Smooth muscle cell (in vitro differentiated cells): ENCODE data around the gene ADAMTS17. TPM values are rescaled to one million over a fixed set of nuclear protein-coding genes. Genes with fewer than 3 reads are reported as not detected.

Experiments
- DNase-seq: peaks from one replicate; lab custom pipeline; 2025; ENCODE audit not compliant: unreplicated experiment; lab: John Stamatoyannopoulos, UW
- H2AFZ ChIP-seq: fragments of 200-600 bp; sonication (generic); 2 replicates; pipeline ENCODE4 v1.6.0; 2016; ENCODE audit warnings: antibody characterized with exemption, low read depth, mild to moderate bottlenecking
- H3F3A ChIP-seq: fragments of 200-600 bp; sonication (generic); 2 replicates; pipeline ENCODE4 v1.6.0; 2017; ENCODE audit warnings: antibody characterized with exemption, low read depth
- H3K27ac ChIP-seq: fragments of 200-600 bp; sonication (generic); 2 replicates; pipeline ENCODE4 v1.5.1; 2016; ENCODE audit warnings: low read depth, mild to moderate bottlenecking
- H3K27me3 ChIP-seq: fragments of 200-600 bp; sonication (generic); 2 replicates; pipeline ENCODE4 v1.6.1; 2016; ENCODE audit warnings: low read depth, mild to moderate bottlenecking
- H3K36me3 ChIP-seq: fragments of 200-600 bp; sonication (generic); 2 replicates; pipeline ENCODE4 v1.5.1; 2016; ENCODE audit warnings: low read depth
- H3K4me1 ChIP-seq: fragments of 200-600 bp; sonication (generic); 2 replicates; pipeline ENCODE4 v1.5.1; 2016; ENCODE audit warnings: low read depth
- H3K4me2 ChIP-seq: fragments of 200-600 bp; sonication (generic); 2 replicates; pipeline ENCODE4 v1.6.0; 2016; ENCODE audit warnings: mild to moderate bottlenecking
- H3K4me3 ChIP-seq: fragments of 200-600 bp; sonication (generic); 2 replicates; pipeline ENCODE4 v1.5.1; 2016; ENCODE audit warnings: mild to moderate bottlenecking
- H3K79me2 ChIP-seq: fragments of 200-600 bp; sonication (generic); 2 replicates; pipeline ENCODE4 v1.6.0; 2016; ENCODE audit warnings: low read depth, mild to moderate bottlenecking
- H3K9ac ChIP-seq: fragments of 200-600 bp; sonication (generic); 2 replicates; pipeline ENCODE4 v1.6.0; 2016; ENCODE audit warnings: low read depth
- H3K9me3 ChIP-seq: fragments of 200-600 bp; sonication (generic); replicated peaks from 2 replicates; pipeline ENCODE4 v1.5.1; 2016; ENCODE audit warnings: low read depth
- H4K20me1 ChIP-seq: fragments of 200-600 bp; sonication (generic); 2 replicates; pipeline ENCODE4 v1.6.0; 2016; ENCODE audit warnings: low read depth
- WGBS: methylation state at CpG from one replicate; pipeline ENCODE4 v1.1.7; 2016; ENCODE audit warnings: low lambda C conversion rate; 5-methylcytosine and 5-hydroxymethylcytosine counted together
- polyA plus RNA-seq: library from polyadenylated mRNA; unstranded; fragments of >200 nt; fragmentation: Nextera tagmentation; extraction: Ambion mirVana; gene quantifications from 2 replicates; pipeline ENCODE4 v1.2.1, GENCODE V29; 2016
- total RNA-seq: library from RNA; depleted of rRNA; stranded (reverse); fragments of >200 nt; gene quantifications from 2 replicates; pipeline ENCODE4 v1.2.3, GENCODE V29; 2014
- TF ChIP-seq, protein P1 (sequence below): fragments of 200-600 bp; sonication (generic); IDR thresholded peaks from 2 replicates; pipeline ENCODE4 v1.5.1; 2017; ENCODE audit warnings: borderline replicate concordance, mild to moderate bottlenecking, antibody characterized with exemption; ENCODE audit not compliant: insufficient read depth, poor library complexity, severe bottlenecking

Gene ADAMTS17
- total and polyA plus RNA-seq, 2 experiments from 2014 or later, result 0.63 to 3.1 TPM

DNA sequence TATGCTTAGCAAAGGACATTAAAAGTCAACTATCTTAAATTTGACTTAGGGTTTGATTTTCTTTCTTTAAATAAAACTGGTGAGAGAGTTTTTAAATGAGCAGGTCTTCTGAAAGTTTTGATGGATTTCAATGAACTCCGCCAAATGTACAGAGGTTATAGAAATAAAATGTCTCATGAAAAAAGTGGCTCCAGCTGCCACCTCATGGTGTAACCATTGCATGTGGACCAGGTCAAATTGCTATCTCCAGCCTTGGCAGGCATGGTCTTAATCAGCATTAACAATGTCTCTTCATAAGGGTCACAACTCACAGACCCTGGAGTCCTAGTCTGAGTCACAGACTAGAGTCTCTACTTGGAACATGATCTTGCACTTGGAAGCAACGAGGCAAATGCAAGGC is 182.3 kb downstream of the ADAMTS17 start:
- no peak for DNase-seq

GRCh38 chr15:100158356-100158755 is 183.4 kb downstream of the ADAMTS17 start:
- Histone ChIP-seq H3K4me1 (peaks cover 5% of the 10 kb centered on the region), H3K79me2 (no peaks in the 10 kb centered on the region), H2AFZ (no peak overlapping the region), H3F3A (no peaks in the 10 kb centered on the region), H4K20me1 (no peaks in the 10 kb centered on the region), H3K4me3 (no peak overlapping the region), H3K27me3 (no peaks in the 10 kb centered on the region), H3K27ac (no peak overlapping the region), H3K36me3 (no peaks in the 10 kb centered on the region), H3K4me2 (no peak overlapping the region), H3K9me3 (no peaks in the 10 kb centered on the region), H3K9ac (no peak overlapping the region)
- 75% methylated on average over 4 of the region's 4 CpGs for WGBS
- DNase-seq, result no peak
- TF ChIP-seq, protein P1, sequence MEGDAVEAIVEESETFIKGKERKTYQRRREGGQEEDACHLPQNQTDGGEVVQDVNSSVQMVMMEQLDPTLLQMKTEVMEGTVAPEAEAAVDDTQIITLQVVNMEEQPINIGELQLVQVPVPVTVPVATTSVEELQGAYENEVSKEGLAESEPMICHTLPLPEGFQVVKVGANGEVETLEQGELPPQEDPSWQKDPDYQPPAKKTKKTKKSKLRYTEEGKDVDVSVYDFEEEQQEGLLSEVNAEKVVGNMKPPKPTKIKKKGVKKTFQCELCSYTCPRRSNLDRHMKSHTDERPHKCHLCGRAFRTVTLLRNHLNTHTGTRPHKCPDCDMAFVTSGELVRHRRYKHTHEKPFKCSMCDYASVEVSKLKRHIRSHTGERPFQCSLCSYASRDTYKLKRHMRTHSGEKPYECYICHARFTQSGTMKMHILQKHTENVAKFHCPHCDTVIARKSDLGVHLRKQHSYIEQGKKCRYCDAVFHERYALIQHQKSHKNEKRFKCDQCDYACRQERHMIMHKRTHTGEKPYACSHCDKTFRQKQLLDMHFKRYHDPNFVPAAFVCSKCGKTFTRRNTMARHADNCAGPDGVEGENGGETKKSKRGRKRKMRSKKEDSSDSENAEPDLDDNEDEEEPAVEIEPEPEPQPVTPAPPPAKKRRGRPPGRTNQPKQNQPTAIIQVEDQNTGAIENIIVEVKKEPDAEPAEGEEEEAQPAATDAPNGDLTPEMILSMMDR, result no peak

More for the DNA sequence above, 182.3 kb downstream of the ADAMTS17 start:
- no peak overlapping the region for H3K27ac ChIP-seq
- no peak overlapping the region for H2AFZ ChIP-seq
- H3K9me3 ChIP-seq, result no peaks in the 10 kb centered on the region
- 63% methylated on average over 2 of the region's 2 CpGs for WGBS
- H3K27me3 ChIP-seq, result no peaks in the 10 kb centered on the region
- H3F3A ChIP-seq, result no peaks in the 10 kb centered on the region
- H3K4me1 ChIP-seq, result peaks cover 5% of the 10 kb centered on the region
- H3K36me3 ChIP-seq, result no peaks in the 10 kb centered on the region
- H4K20me1 ChIP-seq, result no peaks in the 10 kb centered on the region
- no peak overlapping the region for H3K4me2 ChIP-seq
- no peak overlapping the region for H3K9ac ChIP-seq
- no peak overlapping the region for H3K4me3 ChIP-seq
- TF ChIP-seq, protein P1, result no peak
- no peaks in the 10 kb centered on the region for H3K79me2 ChIP-seq

DNA sequence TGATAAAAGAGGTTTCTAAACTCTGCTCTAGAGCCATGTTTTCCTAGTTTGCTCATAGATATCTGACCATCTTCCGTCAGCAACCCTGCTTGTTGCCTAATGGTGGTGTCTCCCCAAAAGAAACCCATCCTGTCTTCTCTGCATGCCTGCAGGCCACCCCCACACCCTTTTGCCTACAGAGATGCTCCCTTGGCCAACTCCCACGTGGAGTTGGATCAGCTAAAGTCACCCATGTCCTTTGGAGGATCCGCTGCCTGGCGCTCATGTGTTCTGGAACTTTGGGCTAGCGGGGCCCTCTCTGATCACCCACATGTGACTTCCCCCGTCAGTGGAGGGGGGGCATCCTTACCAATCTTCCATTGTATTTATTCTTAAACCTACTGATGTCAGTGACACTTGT is 185.6 kb downstream of the ADAMTS17 start:
- Histone ChIP-seq H3K4me1 (peaks cover 5% of the 10 kb centered on the region), H3K9ac (no peak overlapping the region), H3K9me3 (no peaks in the 10 kb centered on the region), H4K20me1 (no peaks in the 10 kb centered on the region), H3K79me2 (no peaks in the 10 kb centered on the region), H3K27ac (no peak overlapping the region), H2AFZ (no peak overlapping the region), H3K4me3 (no peak overlapping the region), H3K36me3 (no peaks in the 10 kb centered on the region), H3K4me2 (no peak overlapping the region), H3F3A (no peaks in the 10 kb centered on the region), H3K27me3 (no peaks in the 10 kb centered on the region)
- TF ChIP-seq, protein P1, result no peak
- DNase-seq, result no peak
- WGBS, result 90% methylated on average over 6 of the region's 6 CpGs

- H3K4me2 ChIP-seq, result no peak overlapping the region
- H3K9ac ChIP-seq, result no peak overlapping the region
- H3K27ac ChIP-seq, result no peak overlapping the region
- H3F3A ChIP-seq, result no peaks in the 10 kb centered on the region
- no peak overlapping the region for H3K4me3 ChIP-seq
- no peaks in the 10 kb centered on the region for H3K27me3 ChIP-seq
- no peak for DNase-seq
- no peaks in the 10 kb centered on the region for H3K9me3 ChIP-seq
- no peaks in the 10 kb centered on the region for H3K36me3 ChIP-seq
- peaks cover 5% of the 10 kb centered on the region for H3K4me1 ChIP-seq
- TF ChIP-seq, protein P1, result no peak
- no peaks in the 10 kb centered on the region for H4K20me1 ChIP-seq
- H2AFZ ChIP-seq, result no peak overlapping the region
- WGBS, result 87% methylated on average over 8 of the region's 8 CpGs
- H3K79me2 ChIP-seq, result no peaks in the 10 kb centered on the region
Measured at GRCh38 chr15:100154338-100154737, 187.4 kb downstream of the ADAMTS17 start.
